ENCODE results near the gene MMP20. TPM values are rescaled to one million over a fixed set of nuclear protein-coding genes. Genes with fewer than 3 reads are reported as not detected.

MMP20 gene
- total and polyA plus RNA-seq, 2 of the 13 experiments (the other 11 are each of a cell fraction or from before 2014, with no cell fraction given), result 0.05 TPM; not detected in 1

DNA sequence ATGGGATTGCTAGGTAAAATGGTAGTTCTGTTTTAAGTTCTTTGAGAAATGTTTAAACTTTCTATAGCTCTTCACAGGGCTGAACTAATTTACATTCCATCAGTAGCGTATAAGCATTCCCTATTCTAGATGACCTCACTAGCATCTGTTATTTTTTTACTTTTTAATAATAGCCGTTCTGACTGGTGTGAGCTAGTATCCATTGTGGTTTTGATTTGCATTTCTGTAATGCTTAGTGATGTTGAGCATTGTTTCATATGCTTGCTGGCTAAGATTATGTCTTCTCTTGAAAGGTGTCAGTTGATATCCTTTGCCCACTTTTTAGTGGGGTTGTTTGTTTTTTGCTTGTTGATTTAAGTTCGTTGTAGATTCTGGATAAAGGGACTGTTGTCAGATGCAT lies 44.5 kb upstream of the MMP20 start:
- no peak for ATAC-seq
- H3K4me1 ChIP-seq (ENCODE audit: insufficient read depth, low read length), result peaks cover 7% of the 10 kb centered on the region; the same call in 1 of the 2 replicates
- H4K20me1 ChIP-seq (ENCODE audit: insufficient read depth, low read length), result no peaks in the 10 kb centered on the region
- DNase-seq (ENCODE audit: low spot score), result no peak
- no TSS peak for BruUV-seq (replicated peaks)
- intact Hi-C loops (cut with micrococcal nuclease; ENCODE audit: unreplicated experiment) (loop anchor here (5.0 kb wide), 1 partner anchor 137 kb away; the partner anchor contains the start of gene MMP7), in situ Hi-C loops (cut with HindIII; ENCODE audit: extremely low pct_ligation_motif_present, low pct_unique_long_range_greater_than_20kb) (no loop called here)
- 0% methylated on average over 3 of the region's 3 CpGs for WGBS (ENCODE audit: low lambda C conversion rate)
- H2AFZ ChIP-seq (ENCODE audit: low read length), result no peak overlapping the region
- FAIRE-seq, result no peak
- no peaks in the 10 kb centered on the region; a peak in 1 of 5 replicates for H3K27me3 ChIP-seq (ENCODE audit: control insufficient read depth in 1 of 2, insufficient read depth in 2 of 2, low read length in 2 of 2)
- no peak for TF ChIP-seq HMG20B (CRISPR knock-in tag; conservative IDR thresholded peaks at IDR 0.05)
- no peak for TF ChIP-seq ZNF850 (CRISPR knock-in tag; conservative IDR thresholded peaks at IDR 0.05)
- TF ChIP-seq, protein P1, sequence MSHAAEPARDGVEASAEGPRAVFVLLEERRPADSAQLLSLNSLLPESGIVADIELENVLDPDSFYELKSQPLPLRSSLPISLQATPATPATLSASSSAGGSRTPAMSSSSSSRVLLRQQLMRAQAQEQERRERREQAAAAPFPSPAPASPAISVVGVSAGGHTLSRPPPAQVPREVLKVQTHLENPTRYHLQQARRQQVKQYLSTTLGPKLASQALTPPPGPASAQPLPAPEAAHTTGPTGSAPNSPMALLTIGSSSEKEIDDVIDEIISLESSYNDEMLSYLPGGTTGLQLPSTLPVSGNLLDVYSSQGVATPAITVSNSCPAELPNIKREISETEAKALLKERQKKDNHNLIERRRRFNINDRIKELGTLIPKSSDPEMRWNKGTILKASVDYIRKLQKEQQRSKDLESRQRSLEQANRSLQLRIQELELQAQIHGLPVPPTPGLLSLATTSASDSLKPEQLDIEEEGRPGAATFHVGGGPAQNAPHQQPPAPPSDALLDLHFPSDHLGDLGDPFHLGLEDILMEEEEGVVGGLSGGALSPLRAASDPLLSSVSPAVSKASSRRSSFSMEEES (CRISPR knock-in tag; IDR thresholded peaks at IDR 0.05), result no peak
- no peak for TF ChIP-seq ZFP1 (CRISPR knock-in tag; IDR thresholded peaks at IDR 0.05)
- TF ChIP-seq THAP11 (CRISPR knock-in tag; IDR thresholded peaks at IDR 0.05), result no peak
- TF ChIP-seq ZNF562 (CRISPR knock-in tag; IDR thresholded peaks at IDR 0.05; ENCODE audit: borderline replicate concordance), result no peak
- TF ChIP-seq ZFP36L1 (CRISPR knock-in tag; IDR thresholded peaks at IDR 0.05), result no peak
- no peak for TF ChIP-seq DNMT1 (CRISPR knock-in tag; IDR thresholded peaks at IDR 0.05)
- TF ChIP-seq RARA (CRISPR knock-in tag; IDR thresholded peaks at IDR 0.05), result no peak
- no peak for TF ChIP-seq CBX1 (IDR thresholded peaks at IDR 0.05; ENCODE audit: low read depth)
- TF ChIP-seq HOXA5 (CRISPR knock-in tag; IDR thresholded peaks at IDR 0.05), result no peak
- no peak for TF ChIP-seq ZNF652 (CRISPR knock-in tag; IDR thresholded peaks at IDR 0.05; ENCODE audit: borderline replicate concordance, low read depth)
- no peak for TF ChIP-seq GATA4 (IDR thresholded peaks at IDR 0.05; ENCODE audit: borderline replicate concordance, low read depth)
- TF ChIP-seq, protein P2, sequence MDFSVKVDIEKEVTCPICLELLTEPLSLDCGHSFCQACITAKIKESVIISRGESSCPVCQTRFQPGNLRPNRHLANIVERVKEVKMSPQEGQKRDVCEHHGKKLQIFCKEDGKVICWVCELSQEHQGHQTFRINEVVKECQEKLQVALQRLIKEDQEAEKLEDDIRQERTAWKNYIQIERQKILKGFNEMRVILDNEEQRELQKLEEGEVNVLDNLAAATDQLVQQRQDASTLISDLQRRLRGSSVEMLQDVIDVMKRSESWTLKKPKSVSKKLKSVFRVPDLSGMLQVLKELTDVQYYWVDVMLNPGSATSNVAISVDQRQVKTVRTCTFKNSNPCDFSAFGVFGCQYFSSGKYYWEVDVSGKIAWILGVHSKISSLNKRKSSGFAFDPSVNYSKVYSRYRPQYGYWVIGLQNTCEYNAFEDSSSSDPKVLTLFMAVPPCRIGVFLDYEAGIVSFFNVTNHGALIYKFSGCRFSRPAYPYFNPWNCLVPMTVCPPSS (IDR thresholded peaks at IDR 0.05), result no peak
- TF ChIP-seq ZNF883 (CRISPR knock-in tag; IDR thresholded peaks at IDR 0.05; ENCODE audit: not compliant biosample characterization), result no peak
- TF ChIP-seq, protein P3, sequence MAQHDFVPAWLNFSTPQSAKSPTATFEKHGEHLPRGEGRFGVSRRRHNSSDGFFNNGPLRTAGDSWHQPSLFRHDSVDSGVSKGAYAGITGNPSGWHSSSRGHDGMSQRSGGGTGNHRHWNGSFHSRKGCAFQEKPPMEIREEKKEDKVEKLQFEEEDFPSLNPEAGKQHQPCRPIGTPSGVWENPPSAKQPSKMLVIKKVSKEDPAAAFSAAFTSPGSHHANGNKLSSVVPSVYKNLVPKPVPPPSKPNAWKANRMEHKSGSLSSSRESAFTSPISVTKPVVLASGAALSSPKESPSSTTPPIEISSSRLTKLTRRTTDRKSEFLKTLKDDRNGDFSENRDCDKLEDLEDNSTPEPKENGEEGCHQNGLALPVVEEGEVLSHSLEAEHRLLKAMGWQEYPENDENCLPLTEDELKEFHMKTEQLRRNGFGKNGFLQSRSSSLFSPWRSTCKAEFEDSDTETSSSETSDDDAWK (CRISPR knock-in tag; IDR thresholded peaks at IDR 0.05), result no peak
- TF ChIP-seq MEF2D (CRISPR knock-in tag; IDR thresholded peaks at IDR 0.05), result no peak
- no peak for TF ChIP-seq ZNF432 (CRISPR knock-in tag; IDR thresholded peaks at IDR 0.05; ENCODE audit: borderline replicate concordance)
- TF ChIP-seq ZNF720 (CRISPR knock-in tag; IDR thresholded peaks at IDR 0.05), result no peak
- H3K36me3 ChIP-seq (replicated peaks in 1 of 2; ENCODE audit: control insufficient read depth in 1 of 2, insufficient read depth in 2 of 2, low read length in 2 of 2), result no peaks in the 10 kb centered on the region
- ChIA-PET CTCF (ENCODE audit: low intra/inter-chr PET ratio, low total read pairs) (no interaction called here), POLR2A (no interaction called here)
- H3K27ac ChIP-seq (ENCODE audit: extremely low read length, insufficient read depth, low read length), result no peak overlapping the region
- no peaks in the 10 kb centered on the region for H3K9me3 ChIP-seq (ENCODE audit: low read length)
- no peak overlapping the region for H3K9ac ChIP-seq (ENCODE audit: insufficient read depth, low read depth, low read length)
- H3K4me3 ChIP-seq (replicated peaks in 1 of 3; ENCODE audit: insufficient read depth in 1 of 3, low read depth in 2 of 3, low read length in 3 of 3), result no peak overlapping the region
- no peaks in the 10 kb centered on the region for H3K79me2 ChIP-seq (ENCODE audit: insufficient read depth, low read length)
- H3K4me2 ChIP-seq (ENCODE audit: low read depth, low read length), result no peak overlapping the region

All from HepG2 (cell line).